Activated CD8-positive, alpha-beta memory T cell treated with anti-CD3 and anti-CD28 coated beads, Interleukin-2, amount 10 ng/mL, durations not matched to agents 7 days and 5 days (primary cell): ENCODE data around the gene PCNT. TPM values are rescaled to one million over a fixed set of nuclear protein-coding genes. Genes with fewer than 3 reads are reported as not detected.
"Not testable (repeated sequence)": the region's sequence is repeated elsewhere in the genome, so short reads cannot be mapped to it uniquely, and the experiment has no call there.

Source experiments
- ATAC-seq: fragments of 150-1000 bp; cut with Tn5 transposase; one replicate; pipeline ENCODE4 v1.10.0; 2021; ENCODE audit warnings: moderate library complexity
- CTCF ChIA-PET: fragments of 350-600 bp; sonication (Branson Sonifier 250); formaldehyde crosslinking; loops from one replicate; lab custom pipeline; 2021; ENCODE audit warnings: antibody characterized with exemption; lab: Charles Lee
- DNase-seq: peaks from one replicate; pipeline ENCODE4 v3.0.0-alpha.2; 2020
- H3K27ac Mint-ChIP-seq: one replicate; pipeline ENCODE4 v1.8.0; 2021; ENCODE audit warnings: mild to moderate bottlenecking, mixed read lengths
- H3K27me3 Mint-ChIP-seq: one replicate; pipeline ENCODE4 v1.8.0; 2021; ENCODE audit warnings: mixed read lengths
- H3K36me3 Mint-ChIP-seq: one replicate; pipeline ENCODE4 v1.8.0; 2021; ENCODE audit warnings: mild to moderate bottlenecking, mixed read lengths
- H3K4me1 Mint-ChIP-seq: one replicate; pipeline ENCODE4 v1.8.0; 2021; ENCODE audit warnings: mixed read lengths
- H3K4me3 Mint-ChIP-seq: one replicate; pipeline ENCODE4 v1.8.0; 2021; ENCODE audit warnings: mild to moderate bottlenecking, moderate library complexity, mixed read lengths
- H3K9me3 Mint-ChIP-seq: one replicate; pipeline ENCODE4 v1.8.0; 2022; ENCODE audit warnings: low read depth, mixed read lengths
- total RNA-seq, 2 experiments: library from RNA; stranded (reverse); gene quantifications; one replicate each; pipeline ENCODE4 v1.2.3, GENCODE V29; 2021

Gene PCNT
- total RNA-seq, 2 experiments from 2014 or later: 89.7 to 104 TPM

- DNase-seq (no peak), ATAC-seq (no peak)
- Mint-ChIP-seq H3K27ac (no peak overlapping the region), H3K9me3 (no peaks in the 10 kb centered on the region), H3K4me3 (no peak overlapping the region), H3K4me1 (no peaks in the 10 kb centered on the region), H3K36me3 (peaks cover 22% of the 10 kb centered on the region), H3K27me3 (no peaks in the 10 kb centered on the region)
- CTCF ChIA-PET: no interaction called here
Observed at GRCh38 chr21:46393451-46393940, 69.5 kb downstream of the PCNT start.

- no peak overlapping the region for H3K27ac Mint-ChIP-seq
- CTCF ChIA-PET: no interaction called here
- no peaks in the 10 kb centered on the region for H3K27me3 Mint-ChIP-seq
Observed at GRCh38 chr21:46393941-46394594, 70.1 kb downstream of the PCNT start.

GRCh38 chr21:46394595-46395104, 70.7 kb downstream of the PCNT start:
- H3K27me3 Mint-ChIP-seq: no peaks in the 10 kb centered on the region
- no peak overlapping the region for H3K27ac Mint-ChIP-seq
- DNase-seq (no peak), ATAC-seq (no peak)
- H3K4me1 Mint-ChIP-seq: no peaks in the 10 kb centered on the region
- no peaks in the 10 kb centered on the region for H3K9me3 Mint-ChIP-seq
- peaks cover 25% of the 10 kb centered on the region for H3K36me3 Mint-ChIP-seq
- CTCF ChIA-PET: no interaction called here
- no peak overlapping the region for H3K4me3 Mint-ChIP-seq

More at GRCh38 chr21:46393941-46394594, 70.1 kb downstream of the PCNT start:
- DNase-seq (no peak), ATAC-seq (no peak)
- Mint-ChIP-seq H3K4me1 (no peaks in the 10 kb centered on the region), H3K4me3 (no peak overlapping the region), H3K36me3 (peaks cover 23% of the 10 kb centered on the region), H3K9me3 (no peaks in the 10 kb centered on the region)

- CTCF ChIA-PET: no interaction called here
- no peaks in the 10 kb centered on the region for H3K4me1 Mint-ChIP-seq
- DNase-seq (no peak), ATAC-seq (no peak)
- H3K36me3 Mint-ChIP-seq: peaks cover 28% of the 10 kb centered on the region
- H3K27ac Mint-ChIP-seq: no peak overlapping the region
- H3K9me3 Mint-ChIP-seq: no peaks in the 10 kb centered on the region
- H3K4me3 Mint-ChIP-seq: no peak overlapping the region
- no peaks in the 10 kb centered on the region for H3K27me3 Mint-ChIP-seq
Observed at GRCh38 chr21:46397211-46397905, 73.4 kb downstream of the PCNT start.

GRCh38 chr21:46397993-46398392, 74.0 kb downstream of the PCNT start:
- H3K9me3 Mint-ChIP-seq: no peaks in the 10 kb centered on the region
- CTCF ChIA-PET: no interaction called here
- H3K27ac Mint-ChIP-seq: no peak overlapping the region
- ATAC-seq: no peak
- no peak overlapping the region for H3K4me3 Mint-ChIP-seq
- H3K27me3 Mint-ChIP-seq: no peaks in the 10 kb centered on the region
- peaks cover 32% of the 10 kb centered on the region for H3K36me3 Mint-ChIP-seq
- no peak for DNase-seq
- no peaks in the 10 kb centered on the region for H3K4me1 Mint-ChIP-seq

- H3K36me3 Mint-ChIP-seq: peaks cover 39% of the 10 kb centered on the region
- no peak for ATAC-seq
Observed at GRCh38 chr21:46399129-46399528, 75.2 kb downstream of the PCNT start.

GRCh38 chr21:46399686-46400085, 75.7 kb downstream of the PCNT start:
- Mint-ChIP-seq H3K36me3 (peaks cover 38% of the 10 kb centered on the region), H3K9me3 (no peaks in the 10 kb centered on the region), H3K4me3 (no peak overlapping the region), H3K27me3 (no peaks in the 10 kb centered on the region), H3K4me1 (no peaks in the 10 kb centered on the region), H3K27ac (no peak overlapping the region)
- DNase-seq (no peak), ATAC-seq (no peak)
- CTCF ChIA-PET: interaction anchor here (0.7 kb wide), 1 partner anchor 199 kb away, joined by 3 read pairs; no protein-coding TSS in a partner anchor

More at GRCh38 chr21:46399129-46399528, 75.2 kb downstream of the PCNT start:
- H3K4me3 Mint-ChIP-seq: no peak overlapping the region
- CTCF ChIA-PET: no interaction called here
- H3K9me3 Mint-ChIP-seq: no peaks in the 10 kb centered on the region
- no peak for DNase-seq
- no peak overlapping the region for H3K27ac Mint-ChIP-seq
- H3K4me1 Mint-ChIP-seq: no peaks in the 10 kb centered on the region
- H3K27me3 Mint-ChIP-seq: no peaks in the 10 kb centered on the region

GRCh38 chr21:46401186-46401910, 77.4 kb downstream of the PCNT start:
- H3K27me3 Mint-ChIP-seq: no peaks in the 10 kb centered on the region
- no peak for DNase-seq
- H3K4me3 Mint-ChIP-seq: no peak overlapping the region
- no peak for ATAC-seq
- H3K4me1 Mint-ChIP-seq: no peaks in the 10 kb centered on the region
- CTCF ChIA-PET: interaction anchor here (1.0 kb wide), 1 partner anchor 24 kb away, joined by 3 read pairs; no protein-coding TSS in a partner anchor
- H3K36me3 Mint-ChIP-seq: peaks cover 41% of the 10 kb centered on the region
- H3K27ac Mint-ChIP-seq: no peak overlapping the region
- no peaks in the 10 kb centered on the region for H3K9me3 Mint-ChIP-seq

GRCh38 chr21:46402421-46402820, 78.5 kb downstream of the PCNT start:
- Mint-ChIP-seq H3K4me1 (no peaks in the 10 kb centered on the region), H3K9me3 (no peaks in the 10 kb centered on the region), H3K27ac (no peak overlapping the region), H3K27me3 (no peaks in the 10 kb centered on the region), H3K4me3 (no peak overlapping the region), H3K36me3 (peaks cover 35% of the 10 kb centered on the region)
- CTCF ChIA-PET: no interaction called here
- DNase-seq (no peak), ATAC-seq (no peak)

- H3K4me1 Mint-ChIP-seq, CTCF ChIA-PET, H3K9me3 Mint-ChIP-seq, H3K27me3 Mint-ChIP-seq, H3K4me3 Mint-ChIP-seq, DNase-seq, H3K27ac Mint-ChIP-seq, ATAC-seq: not testable (repeated sequence)
- peaks cover 34% of the 10 kb centered on the region for H3K36me3 Mint-ChIP-seq
Observed at GRCh38 chr21:46403234-46403811, 79.4 kb downstream of the PCNT start.

GRCh38 chr21:46404306-46404705, 80.3 kb downstream of the PCNT start:
- no peaks in the 10 kb centered on the region for H3K4me1 Mint-ChIP-seq
- H3K27ac Mint-ChIP-seq: no peak overlapping the region
- CTCF ChIA-PET: no interaction called here
- ATAC-seq (no peak), DNase-seq (no peak)
- H3K9me3 Mint-ChIP-seq: no peaks in the 10 kb centered on the region
- peaks cover 32% of the 10 kb centered on the region for H3K36me3 Mint-ChIP-seq
- no peaks in the 10 kb centered on the region for H3K27me3 Mint-ChIP-seq
- H3K4me3 Mint-ChIP-seq: no peak overlapping the region

- DNase-seq: no peak
- Mint-ChIP-seq H3K27ac (no peak overlapping the region), H3K27me3 (no peaks in the 10 kb centered on the region), H3K36me3 (peaks cover 34% of the 10 kb centered on the region), H3K4me1 (peaks cover 8% of the 10 kb centered on the region), H3K9me3 (no peaks in the 10 kb centered on the region), H3K4me3 (no peak overlapping the region)
- ATAC-seq: no peak
- CTCF ChIA-PET: no interaction called here
Observed at GRCh38 chr21:46406001-46406400, 82.0 kb downstream of the PCNT start.
